Smooth muscle cell (in vitro differentiated cells): ENCODE data around the gene RAD51B. TPM values are rescaled to one million over a fixed set of nuclear protein-coding genes. Genes with fewer than 3 reads are reported as not detected.

Experiments
- DNase-seq: peaks from one replicate; lab custom pipeline; 2025; ENCODE audit not compliant: unreplicated experiment; lab: John Stamatoyannopoulos, UW
- H2AFZ ChIP-seq: fragments of 200-600 bp; sonication (generic); 2 replicates; pipeline ENCODE4 v1.6.0; 2016; ENCODE audit warnings: antibody characterized with exemption, low read depth, mild to moderate bottlenecking
- H3F3A ChIP-seq: fragments of 200-600 bp; sonication (generic); 2 replicates; pipeline ENCODE4 v1.6.0; 2017; ENCODE audit warnings: antibody characterized with exemption, low read depth
- H3K27ac ChIP-seq: fragments of 200-600 bp; sonication (generic); 2 replicates; pipeline ENCODE4 v1.5.1; 2016; ENCODE audit warnings: low read depth, mild to moderate bottlenecking
- H3K27me3 ChIP-seq: fragments of 200-600 bp; sonication (generic); 2 replicates; pipeline ENCODE4 v1.6.1; 2016; ENCODE audit warnings: low read depth, mild to moderate bottlenecking
- H3K36me3 ChIP-seq: fragments of 200-600 bp; sonication (generic); 2 replicates; pipeline ENCODE4 v1.5.1; 2016; ENCODE audit warnings: low read depth
- H3K4me1 ChIP-seq: fragments of 200-600 bp; sonication (generic); 2 replicates; pipeline ENCODE4 v1.5.1; 2016; ENCODE audit warnings: low read depth
- H3K4me2 ChIP-seq: fragments of 200-600 bp; sonication (generic); 2 replicates; pipeline ENCODE4 v1.6.0; 2016; ENCODE audit warnings: mild to moderate bottlenecking
- H3K4me3 ChIP-seq: fragments of 200-600 bp; sonication (generic); 2 replicates; pipeline ENCODE4 v1.5.1; 2016; ENCODE audit warnings: mild to moderate bottlenecking
- H3K79me2 ChIP-seq: fragments of 200-600 bp; sonication (generic); 2 replicates; pipeline ENCODE4 v1.6.0; 2016; ENCODE audit warnings: low read depth, mild to moderate bottlenecking
- H3K9ac ChIP-seq: fragments of 200-600 bp; sonication (generic); 2 replicates; pipeline ENCODE4 v1.6.0; 2016; ENCODE audit warnings: low read depth
- H3K9me3 ChIP-seq: fragments of 200-600 bp; sonication (generic); replicated peaks from 2 replicates; pipeline ENCODE4 v1.5.1; 2016; ENCODE audit warnings: low read depth
- H4K20me1 ChIP-seq: fragments of 200-600 bp; sonication (generic); 2 replicates; pipeline ENCODE4 v1.6.0; 2016; ENCODE audit warnings: low read depth
- WGBS: methylation state at CpG from one replicate; pipeline ENCODE4 v1.1.7; 2016; ENCODE audit warnings: low lambda C conversion rate; 5-methylcytosine and 5-hydroxymethylcytosine counted together
- polyA plus RNA-seq: library from polyadenylated mRNA; unstranded; fragments of >200 nt; fragmentation: Nextera tagmentation; extraction: Ambion mirVana; gene quantifications from 2 replicates; pipeline ENCODE4 v1.2.1, GENCODE V29; 2016
- total RNA-seq: library from RNA; depleted of rRNA; stranded (reverse); fragments of >200 nt; gene quantifications from 2 replicates; pipeline ENCODE4 v1.2.3, GENCODE V29; 2014
- TF ChIP-seq, protein P1 (sequence below): fragments of 200-600 bp; sonication (generic); IDR thresholded peaks from 2 replicates; pipeline ENCODE4 v1.5.1; 2017; ENCODE audit warnings: borderline replicate concordance, mild to moderate bottlenecking, antibody characterized with exemption; ENCODE audit not compliant: insufficient read depth, poor library complexity, severe bottlenecking

RAD51B gene
- total and polyA plus RNA-seq, 2 experiments from 2014 or later: 4.6 to 5.3 TPM

DNA sequence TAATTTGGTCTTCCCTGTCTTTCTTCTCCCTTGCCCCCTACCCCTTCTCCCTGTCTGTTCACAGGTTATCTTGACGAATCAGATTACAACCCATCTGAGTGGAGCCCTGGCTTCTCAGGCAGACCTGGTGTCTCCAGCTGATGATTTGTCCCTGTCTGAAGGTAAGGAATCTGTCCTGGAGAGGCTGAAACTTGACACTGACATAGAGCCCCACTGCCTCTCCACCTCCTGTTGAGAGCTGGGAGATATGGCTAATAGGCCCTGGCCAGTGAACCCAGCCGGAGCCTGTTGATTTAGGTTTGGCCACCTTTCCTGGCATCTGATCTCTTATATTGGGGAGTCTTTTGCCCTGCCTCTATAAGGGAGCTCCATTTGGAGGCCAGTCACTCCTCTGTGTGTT is 472.2 kb downstream of the RAD51B start:
- WGBS: 43% methylated on average over 2 of the region's 2 CpGs
- H3K4me3 ChIP-seq: no peak overlapping the region
- peaks cover 36% of the 10 kb centered on the region for H3F3A ChIP-seq
- H3K4me1 ChIP-seq: peaks cover 32% of the 10 kb centered on the region
- H3K4me2 ChIP-seq: no peak overlapping the region
- H3K36me3 ChIP-seq: no peaks in the 10 kb centered on the region
- no peak for DNase-seq
- H3K79me2 ChIP-seq: no peaks in the 10 kb centered on the region
- no peaks in the 10 kb centered on the region for H3K9me3 ChIP-seq
- H2AFZ ChIP-seq: peak overlapping the region; percentile 9
- H4K20me1 ChIP-seq: no peaks in the 10 kb centered on the region
- TF ChIP-seq, protein P1, sequence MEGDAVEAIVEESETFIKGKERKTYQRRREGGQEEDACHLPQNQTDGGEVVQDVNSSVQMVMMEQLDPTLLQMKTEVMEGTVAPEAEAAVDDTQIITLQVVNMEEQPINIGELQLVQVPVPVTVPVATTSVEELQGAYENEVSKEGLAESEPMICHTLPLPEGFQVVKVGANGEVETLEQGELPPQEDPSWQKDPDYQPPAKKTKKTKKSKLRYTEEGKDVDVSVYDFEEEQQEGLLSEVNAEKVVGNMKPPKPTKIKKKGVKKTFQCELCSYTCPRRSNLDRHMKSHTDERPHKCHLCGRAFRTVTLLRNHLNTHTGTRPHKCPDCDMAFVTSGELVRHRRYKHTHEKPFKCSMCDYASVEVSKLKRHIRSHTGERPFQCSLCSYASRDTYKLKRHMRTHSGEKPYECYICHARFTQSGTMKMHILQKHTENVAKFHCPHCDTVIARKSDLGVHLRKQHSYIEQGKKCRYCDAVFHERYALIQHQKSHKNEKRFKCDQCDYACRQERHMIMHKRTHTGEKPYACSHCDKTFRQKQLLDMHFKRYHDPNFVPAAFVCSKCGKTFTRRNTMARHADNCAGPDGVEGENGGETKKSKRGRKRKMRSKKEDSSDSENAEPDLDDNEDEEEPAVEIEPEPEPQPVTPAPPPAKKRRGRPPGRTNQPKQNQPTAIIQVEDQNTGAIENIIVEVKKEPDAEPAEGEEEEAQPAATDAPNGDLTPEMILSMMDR: no peak
- H3K9ac ChIP-seq: no peak overlapping the region
- no peaks in the 10 kb centered on the region for H3K27me3 ChIP-seq
- H3K27ac ChIP-seq: peak overlapping the region; percentile 87

DNA sequence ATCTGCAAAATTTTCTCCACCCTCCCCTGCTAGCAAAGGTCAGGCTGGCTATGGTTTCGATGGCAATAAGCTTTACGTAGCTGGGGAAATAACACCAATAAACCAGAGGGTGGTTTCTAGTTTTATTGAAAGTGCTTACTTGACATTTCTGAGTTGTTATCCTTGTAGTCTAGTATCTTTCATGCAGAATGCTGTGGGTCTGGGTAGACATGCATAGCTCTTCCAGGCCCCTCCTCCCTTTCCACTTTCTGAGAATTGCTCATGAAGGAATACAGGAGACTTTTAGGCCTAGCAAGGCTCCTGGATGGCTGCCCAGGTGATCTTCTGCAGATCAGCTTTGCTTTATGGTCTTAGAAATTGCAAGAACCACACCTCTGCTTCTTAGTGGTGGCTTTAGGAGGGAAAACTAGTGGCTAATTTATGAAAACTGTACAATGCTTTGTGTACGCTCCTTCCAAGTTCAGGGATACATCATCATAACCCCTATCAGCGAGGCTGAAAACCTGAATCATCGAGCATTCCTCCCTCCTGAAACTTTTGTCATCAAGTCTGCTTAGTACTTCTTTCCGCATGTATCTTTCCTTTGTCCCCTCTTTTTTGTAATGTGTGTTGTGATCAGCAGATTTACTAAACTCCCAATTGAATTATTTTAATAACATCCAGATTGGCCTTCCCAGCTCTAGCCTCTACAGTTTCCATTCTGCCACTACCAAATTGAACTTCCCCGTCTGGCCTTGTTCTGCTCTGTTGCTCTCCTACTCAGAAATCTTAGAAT is 473.0 kb downstream of the RAD51B start:
- Histone ChIP-seq H3K9ac (peak overlapping the region; percentile 37), H3K79me2 (no peaks in the 10 kb centered on the region), H3K27me3 (no peaks in the 10 kb centered on the region), H2AFZ (peak overlapping the region; percentile 53), H3K4me3 (no peak overlapping the region), H3K27ac (peak overlapping the region; percentile 87), H3F3A (peaks cover 29% of the 10 kb centered on the region), H3K36me3 (no peaks in the 10 kb centered on the region), H4K20me1 (no peaks in the 10 kb centered on the region), H3K9me3 (no peaks in the 10 kb centered on the region), H3K4me1 (peaks cover 37% of the 10 kb centered on the region), H3K4me2 (peak overlapping the region; percentile 43)
- no peak for DNase-seq
- TF ChIP-seq, protein P1: no peak
- WGBS: 32% methylated on average over 7 of the region's 7 CpGs

DNA sequence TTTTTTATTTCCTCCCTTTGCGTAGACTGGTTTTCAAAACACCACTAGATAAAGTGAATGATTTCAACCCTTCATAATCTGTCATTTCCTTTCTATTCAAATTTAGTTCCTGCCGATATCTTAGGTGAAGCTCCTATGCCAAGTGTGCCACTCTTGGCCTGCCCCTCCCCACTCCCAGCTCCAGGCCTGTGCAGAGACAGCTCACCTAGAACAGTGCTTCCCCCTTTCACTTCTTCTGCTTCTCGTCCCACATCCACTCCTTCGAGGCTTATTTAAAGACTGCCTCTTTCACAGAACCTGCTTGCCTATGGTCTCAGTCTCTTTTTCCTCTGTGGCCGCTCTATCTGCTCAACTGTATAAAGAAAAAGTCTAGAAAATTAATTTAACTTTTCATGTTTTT is 473.8 kb downstream of the RAD51B start:
- Histone ChIP-seq H3K4me1 (peaks cover 45% of the 10 kb centered on the region), H3K36me3 (no peaks in the 10 kb centered on the region), H3K9me3 (no peaks in the 10 kb centered on the region), H2AFZ (no peak overlapping the region), H3K4me3 (no peak overlapping the region), H3K27me3 (no peaks in the 10 kb centered on the region), H3F3A (peaks cover 34% of the 10 kb centered on the region), H3K79me2 (no peaks in the 10 kb centered on the region), H3K27ac (peak overlapping the region; percentile 87), H3K9ac (peak overlapping the region; percentile 37), H3K4me2 (peak overlapping the region; percentile 43), H4K20me1 (no peaks in the 10 kb centered on the region)
- no peak for DNase-seq
- TF ChIP-seq, protein P1: no peak
- 65% methylated on average over 5 of the region's 5 CpGs for WGBS
